HG03469 (cell line): ENCODE measurements around the gene NOXA1.

ENCODE experiments used
- ATAC-seq: cut with Tn5 transposase; IDR thresholded peaks from one replicate; pipeline ENCODE4 v1.9.1; 2021; ENCODE audit warnings: mild to moderate bottlenecking, moderate library complexity, moderate number of reproducible peaks; ENCODE audit not compliant: unreplicated experiment

Gene NOXA1

DNA sequence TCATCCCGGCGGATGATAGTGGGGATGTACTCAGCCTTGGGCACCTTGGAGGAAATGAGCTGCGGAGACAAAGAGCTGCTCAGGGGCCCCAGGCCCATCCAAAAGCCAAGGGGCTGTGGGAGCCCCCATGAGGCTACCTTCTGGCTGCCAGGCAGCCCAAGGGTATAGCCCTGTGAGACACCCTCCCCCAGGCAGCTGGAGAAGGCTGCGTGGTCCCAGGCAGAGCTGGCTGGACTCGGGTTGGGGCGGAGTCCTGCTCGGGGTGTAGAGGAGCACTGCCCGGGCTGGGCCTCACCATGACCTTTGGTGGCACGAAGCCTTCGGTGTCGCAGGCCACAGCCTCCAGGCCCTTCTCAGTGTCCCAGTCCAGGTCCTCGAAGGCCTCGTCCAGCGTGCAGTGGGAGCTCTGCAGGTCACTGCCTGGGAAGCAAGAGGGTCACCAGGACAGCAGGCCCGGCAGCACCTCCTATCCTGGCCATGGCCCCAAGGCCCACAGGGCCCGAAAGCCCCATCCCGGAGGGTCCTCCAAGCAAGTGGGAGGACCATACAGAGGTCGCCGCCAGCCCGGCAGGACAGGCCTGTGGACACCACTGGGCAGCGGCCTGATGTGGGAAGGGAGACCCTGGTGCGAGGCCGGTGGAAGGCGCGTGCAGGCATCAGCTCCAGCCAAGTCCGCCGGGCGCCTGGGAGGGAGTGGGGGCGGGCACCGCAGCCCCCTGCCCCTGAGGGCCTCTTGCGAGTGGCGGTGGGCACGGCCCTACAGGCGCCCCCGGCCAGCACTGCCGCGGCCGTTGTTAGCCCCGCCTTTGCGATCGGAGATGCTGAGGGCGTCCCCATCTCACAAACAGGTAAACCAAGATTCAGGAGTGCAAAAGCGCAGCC lies 29.8 kb downstream of the NOXA1 start:
- no peak for ATAC-seq

DNA sequence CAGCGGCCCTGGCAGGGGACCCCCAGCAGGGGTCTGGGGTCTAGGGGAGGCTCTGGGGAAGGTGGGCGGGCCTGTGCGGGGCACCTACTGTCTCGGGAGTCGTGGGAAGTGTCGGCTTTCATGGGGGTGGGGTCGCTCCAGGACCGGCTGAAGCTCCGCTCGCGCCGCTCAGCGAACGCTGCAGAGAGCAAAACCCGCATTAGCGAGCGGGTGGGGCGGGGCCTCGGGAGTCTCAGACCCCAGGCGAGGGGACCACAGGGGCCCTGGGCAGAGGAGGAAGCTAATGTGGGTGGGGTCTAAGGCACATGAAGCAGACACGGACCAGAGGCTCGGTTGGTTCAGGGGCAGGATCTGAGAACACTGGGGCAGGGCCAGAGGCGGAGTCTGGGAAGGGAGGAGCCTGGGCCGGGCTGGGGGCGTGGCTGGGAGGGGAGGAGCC lies 30.5 kb downstream of the NOXA1 start:
- ATAC-seq, result no peak

DNA sequence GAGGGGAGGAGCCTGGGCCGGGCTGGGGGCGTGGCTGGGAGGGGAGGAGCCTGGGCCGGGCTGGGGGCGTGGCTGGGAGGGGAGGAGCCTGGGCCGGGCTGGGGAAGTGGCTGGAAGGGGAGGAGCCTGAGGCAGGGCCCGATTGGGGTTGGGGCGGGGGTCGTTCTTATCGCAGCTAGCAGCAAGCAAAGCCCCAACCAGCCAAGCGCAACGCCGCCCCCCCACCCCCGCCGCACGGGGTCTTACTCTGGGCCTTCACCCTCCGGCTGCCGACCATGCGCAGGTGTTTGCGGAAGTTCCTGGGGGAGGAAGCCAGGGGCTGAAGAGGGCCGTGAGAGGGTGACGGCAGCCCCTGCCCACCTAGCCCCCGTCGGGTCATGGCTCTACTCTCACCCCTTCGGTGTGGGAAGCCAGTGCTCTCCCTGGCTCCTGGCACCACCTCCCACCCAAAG lies 31.0 kb downstream of the NOXA1 start:
- ATAC-seq, result no peak

DNA sequence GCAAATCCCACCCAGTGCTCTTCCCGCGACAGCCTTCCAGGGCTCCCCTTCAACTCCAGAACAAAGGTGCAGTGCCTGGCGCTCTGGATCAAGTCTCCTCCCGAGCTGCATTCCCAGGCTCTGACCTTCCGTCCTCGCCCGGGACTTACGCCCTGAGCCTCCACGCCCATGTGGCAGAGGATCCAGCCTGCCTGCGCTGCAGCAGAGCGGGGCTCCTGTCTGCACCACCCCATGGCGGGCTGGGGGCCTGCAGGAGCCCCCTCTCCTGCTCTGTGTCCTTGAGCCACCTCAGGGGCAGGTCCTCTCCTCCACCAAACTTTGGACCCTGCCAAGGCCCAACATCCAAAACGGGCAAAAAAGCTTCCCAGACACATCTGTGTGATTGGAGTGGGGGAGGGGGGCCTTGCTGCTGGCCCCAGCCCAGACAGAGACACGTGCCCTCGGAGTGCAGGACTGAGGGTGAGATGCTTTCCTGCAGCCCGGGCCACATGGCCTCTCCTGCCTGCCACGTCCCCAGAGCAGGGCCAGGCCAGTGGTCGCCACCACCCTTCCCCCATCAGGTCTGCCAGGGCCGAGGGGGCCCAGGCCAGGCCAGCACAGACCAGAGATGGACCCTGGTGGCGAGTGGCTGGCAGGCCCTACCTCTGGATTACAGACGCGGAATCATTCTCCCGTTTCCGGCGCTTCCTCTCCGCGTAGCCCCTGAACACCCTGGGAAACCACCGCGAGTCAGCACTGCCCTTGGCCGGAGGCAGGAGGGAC lies 31.6 kb downstream of the NOXA1 start:
- no peak for ATAC-seq

DNA sequence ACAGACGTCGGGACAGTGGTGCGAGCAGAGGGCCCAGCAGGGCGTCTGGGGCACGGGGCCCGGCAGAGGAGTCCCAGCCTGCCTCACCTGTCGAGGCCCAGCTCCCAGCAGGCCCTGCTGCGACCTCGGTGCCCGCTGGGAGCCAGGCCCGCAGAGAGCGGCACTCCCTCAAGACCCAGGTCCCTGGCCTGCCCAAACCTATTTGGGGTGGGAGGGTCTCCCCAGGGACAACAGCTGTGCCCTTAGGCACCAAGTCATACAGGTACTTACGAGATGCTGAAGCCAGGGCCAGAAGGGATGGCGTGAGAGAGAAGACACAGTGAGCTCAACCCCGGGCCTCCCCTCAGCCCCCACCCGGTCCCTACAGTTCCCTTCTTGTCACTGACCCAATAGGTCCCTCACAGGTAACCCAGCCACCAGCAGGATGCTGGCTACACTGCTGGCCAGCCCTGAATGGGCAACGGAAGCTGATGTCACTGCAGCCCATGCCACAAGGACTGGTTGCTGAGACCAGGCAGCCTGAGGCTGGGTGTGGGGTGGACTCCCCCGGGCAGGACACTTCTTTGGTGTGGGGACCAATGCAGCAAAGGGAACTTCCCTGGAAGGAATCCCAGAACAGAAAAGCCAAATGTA lies 32.3 kb downstream of the NOXA1 start:
- ATAC-seq, result no peak

DNA sequence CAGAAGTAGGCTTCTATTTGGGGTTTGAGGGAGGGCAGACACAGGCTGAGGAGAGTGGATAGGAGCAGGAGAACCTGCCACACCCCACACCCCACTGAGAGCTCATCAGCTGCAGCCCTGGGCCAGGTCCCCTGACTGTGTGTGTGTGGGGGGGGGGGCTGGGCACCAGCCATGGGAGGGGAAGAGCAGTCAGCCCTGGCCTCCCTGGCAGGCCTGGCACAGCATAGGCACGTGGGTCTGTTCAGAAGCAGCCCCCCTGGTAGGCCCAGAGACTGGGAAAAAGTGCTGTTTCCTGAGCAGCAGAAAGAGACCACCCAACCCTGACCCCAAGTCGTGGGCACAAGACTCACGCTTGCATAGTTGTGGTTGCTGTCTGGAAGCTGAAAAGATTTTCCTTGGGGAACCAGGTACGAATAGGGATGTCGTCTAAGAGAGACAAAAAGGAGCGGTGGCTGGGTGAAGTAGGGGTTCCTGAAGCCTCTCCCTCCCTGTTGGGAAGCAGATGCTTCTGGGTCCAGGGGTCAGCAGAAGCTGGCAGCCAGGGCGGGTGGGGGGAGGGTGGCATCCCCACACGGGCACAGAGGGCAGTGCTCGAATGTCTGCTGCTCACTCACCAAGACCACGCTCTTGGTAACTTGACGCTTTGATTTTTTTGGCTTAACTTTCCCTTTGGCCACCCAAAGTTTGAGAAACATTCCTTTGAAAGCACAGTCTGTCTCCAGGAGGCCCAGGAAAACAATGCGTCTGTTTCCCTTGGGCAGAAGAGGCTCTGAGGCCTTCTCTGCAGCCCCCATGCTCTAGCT lies 33.1 kb downstream of the NOXA1 start:
- ATAC-seq, result no peak

DNA sequence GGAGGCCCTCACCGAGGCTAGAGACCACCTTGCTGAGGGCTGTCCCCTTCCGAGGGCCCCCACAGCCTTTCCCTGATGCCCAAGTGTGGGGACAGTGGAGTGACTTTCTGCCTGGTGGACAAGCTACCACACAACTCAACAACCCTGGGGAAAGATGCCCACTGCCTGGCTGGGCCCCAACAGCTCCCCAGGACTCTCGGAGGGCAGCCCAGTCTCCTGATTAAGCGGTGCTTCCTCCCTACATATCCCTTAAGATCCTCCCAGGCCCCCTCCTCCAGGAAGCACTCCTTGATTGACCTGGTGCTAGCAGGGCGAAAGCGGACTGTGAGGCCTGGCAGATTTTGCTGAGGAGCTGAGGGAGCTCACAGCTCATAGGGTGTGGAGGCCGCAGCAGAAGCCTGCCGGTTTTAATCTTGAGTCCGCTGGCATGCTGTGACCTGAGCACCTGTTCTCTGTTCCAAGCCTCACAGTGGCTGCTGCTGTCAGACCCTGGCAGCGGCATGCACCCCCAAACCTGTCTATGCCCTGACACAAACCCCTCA lies 33.7 kb downstream of the NOXA1 start:
- ATAC-seq, result no peak

DNA sequence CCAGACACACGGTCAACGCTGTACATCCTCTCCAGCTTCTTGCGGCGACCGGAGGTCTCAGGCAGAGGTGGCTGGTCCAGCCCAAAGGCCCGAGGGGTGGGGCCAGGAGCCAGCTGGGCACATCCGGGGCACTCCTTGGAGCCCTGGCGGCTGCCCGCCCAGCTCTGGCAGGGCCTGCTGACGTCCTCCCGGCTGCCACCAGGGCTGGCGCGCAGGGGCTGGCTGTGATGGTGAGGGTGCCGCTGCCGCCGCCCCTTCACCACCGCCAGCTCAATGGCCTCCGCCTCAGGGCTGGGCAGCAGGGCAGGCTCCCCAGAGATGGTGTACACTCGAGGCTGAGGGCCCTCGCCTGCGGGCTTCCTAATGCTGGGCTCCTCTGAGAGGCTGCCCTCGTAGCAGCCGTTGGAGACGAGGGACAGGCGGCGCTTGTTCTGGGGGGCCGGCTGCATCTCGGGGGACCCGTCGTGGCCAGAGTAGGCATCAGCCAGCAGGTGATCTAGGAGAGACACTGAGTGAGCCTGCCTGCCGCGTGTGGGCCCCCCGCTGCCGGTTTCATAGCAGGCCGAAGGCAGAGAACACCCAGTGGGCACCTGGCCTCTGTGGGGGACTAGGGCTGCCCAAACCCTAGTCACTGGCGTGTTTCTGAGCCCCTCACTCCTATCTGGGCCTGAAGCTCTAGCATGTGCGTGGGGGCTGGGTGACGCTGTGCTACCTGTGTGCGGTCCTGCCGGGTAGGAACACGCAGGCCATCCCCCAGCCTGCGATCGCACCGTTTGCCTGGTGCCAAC lies 34.4 kb downstream of the NOXA1 start:
- ATAC-seq, result no peak

DNA sequence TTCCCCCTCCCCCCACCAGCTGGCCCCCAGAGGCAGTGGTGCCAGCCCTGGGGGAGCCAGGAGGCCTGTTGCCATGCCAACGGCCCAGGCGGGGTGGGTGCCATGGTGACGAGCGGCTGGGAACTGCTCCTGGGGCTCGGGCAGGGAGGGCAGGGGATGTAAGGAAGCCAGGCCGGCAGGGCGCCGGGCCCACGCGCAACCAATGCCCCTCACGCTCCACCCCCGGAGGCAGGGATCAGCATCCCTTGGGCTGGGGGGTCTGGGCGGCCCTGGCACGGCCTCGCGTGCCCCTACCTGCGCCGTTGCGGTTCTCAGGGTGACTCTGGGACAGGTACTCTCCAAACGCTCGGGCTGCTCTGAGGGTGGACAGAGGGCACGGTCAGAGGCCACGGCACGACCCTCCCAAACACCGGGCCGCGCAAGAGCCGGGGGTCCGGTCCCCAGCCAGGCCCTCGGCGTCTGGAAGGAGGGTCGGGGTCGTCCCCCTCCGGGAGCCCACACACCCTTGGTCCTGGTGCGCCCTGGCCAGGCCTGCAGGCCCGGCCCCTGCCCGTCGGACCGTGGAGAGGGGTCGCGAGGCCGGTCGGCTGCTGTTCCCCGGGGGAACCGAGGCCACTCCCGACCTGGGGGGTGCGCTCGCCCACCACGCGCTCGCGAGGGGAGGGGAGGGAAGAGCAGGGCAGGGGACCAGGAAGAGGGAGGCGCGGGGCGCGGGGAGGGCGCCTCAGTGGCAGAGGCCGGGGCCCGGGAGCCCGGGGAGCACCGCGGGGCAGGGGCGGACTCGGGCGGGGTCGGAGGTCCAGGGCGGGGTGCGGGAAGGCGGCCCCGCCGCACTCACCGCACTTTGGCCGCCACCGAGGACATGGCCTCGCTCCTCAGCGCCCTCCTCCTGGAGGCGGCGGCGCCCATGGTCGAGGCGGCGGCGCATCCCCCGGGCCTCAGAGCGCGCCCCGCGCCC lies 35.3 kb downstream of the NOXA1 start:
- ATAC-seq, result peak; percentile 3

DNA sequence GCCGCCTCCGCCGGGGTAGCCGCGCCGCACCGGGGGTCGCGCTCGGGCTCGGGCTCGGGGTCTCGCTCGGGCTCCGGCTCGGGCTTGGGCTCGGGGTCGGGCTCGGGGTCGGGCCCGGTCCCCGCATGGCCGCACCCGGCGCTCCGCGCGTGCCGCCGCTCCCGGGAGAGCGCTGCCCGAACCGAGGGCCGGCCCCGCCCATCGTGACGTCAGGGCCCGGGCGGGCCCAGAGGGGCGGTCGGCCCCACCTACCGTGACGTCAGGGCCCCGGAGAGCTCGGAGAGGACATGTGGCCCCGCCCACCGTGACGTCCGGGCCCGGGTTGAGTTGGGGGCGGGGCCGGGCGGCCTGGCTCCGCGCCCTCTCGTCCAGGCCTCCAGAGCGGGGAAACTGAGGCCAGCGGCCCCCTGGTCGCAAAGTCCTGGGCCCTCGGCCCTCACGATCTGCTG lies 36.0 kb downstream of the NOXA1 start, which contains the start of gene NSMF:
TSS of gene NSMF (minus strand) at position 183 of the 449 bp plus-strand sequence. CDS start 232 bp downstream, outside the sequence.
- ATAC-seq, result peak; percentile 43

DNA sequence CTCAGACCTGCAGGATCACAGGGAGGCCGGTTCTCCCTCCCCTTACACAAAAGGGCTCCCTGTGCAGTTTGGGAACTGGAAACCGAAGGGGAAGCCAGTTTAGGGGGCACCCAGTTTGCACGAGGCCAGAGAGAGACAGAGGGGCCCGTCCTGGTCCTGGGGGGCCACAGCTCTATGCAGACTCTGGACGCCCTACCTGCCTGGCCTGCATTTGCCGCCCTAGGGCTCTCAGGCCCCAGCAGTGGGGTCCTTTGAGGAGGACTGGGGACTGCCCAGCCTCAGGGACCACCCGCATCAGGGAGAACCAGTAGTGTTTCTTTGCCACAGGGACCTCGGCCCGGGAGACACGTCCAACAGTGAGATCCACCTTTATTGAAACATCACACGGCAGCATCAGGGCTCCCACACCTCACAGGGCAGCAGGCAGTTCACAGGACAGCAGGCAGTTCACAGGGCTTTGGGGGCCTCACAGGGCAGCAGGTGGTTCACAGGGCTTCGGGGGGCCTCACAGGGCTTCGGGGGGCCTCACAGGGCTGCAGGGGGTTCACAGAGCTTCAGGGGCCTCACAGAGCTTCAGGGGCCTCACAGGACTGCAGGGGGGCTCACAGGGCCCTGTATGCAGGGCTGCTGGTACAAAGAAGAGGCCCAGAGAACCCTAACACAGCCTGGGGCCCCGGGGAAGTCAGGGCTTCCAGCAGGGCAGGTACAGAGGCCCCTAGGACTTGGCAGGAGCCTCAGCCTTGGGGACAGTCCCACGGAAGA lies 36.6 kb downstream of the NOXA1 start:
- ATAC-seq, result no peak

DNA sequence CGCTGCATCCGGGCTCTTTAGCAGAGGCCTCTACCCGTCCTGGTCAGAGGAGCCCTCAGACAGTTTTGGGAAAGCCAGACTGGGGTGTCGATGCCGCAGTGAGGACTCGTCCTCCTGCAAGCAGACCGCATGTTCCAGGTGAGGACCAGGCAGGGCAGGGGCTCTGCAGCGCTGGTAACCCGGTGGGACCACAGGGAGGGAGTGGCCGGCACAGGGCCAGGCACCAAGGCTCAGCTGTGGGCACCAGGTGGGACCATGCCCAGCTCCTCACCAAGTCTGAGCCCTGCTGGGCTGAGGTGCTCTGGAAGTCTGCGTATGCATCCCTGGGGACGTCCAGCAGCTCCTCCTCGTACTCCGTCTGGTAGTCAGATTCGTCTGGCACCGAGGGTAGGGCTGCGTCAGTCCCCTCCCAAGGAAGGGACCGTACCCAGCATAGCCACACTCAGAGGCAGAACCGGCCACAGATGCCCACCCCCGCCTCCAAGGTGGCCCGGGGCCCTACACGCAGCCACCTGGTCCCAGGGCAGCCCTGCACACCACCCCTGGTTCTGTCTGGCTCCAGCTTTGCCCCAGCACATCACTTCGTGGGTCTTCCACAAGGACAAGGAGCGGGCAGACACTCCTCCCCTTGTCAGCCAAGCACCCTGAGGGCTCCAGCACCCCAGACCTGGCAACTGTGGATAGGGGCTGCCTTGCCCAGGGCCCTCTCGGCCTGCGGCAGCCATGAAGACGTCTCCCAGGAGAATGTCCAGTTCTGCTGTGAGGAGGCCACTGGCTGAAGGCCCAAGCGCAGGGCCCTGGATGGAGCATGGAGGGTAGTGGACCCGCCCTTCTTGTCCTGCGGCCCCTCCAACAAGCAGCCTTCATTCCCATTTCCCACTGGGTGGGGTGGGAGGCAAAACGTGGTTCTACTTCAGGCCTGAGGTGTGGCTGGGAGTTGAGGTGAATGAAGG lies 37.4 kb downstream of the NOXA1 start:
- no peak for ATAC-seq

DNA sequence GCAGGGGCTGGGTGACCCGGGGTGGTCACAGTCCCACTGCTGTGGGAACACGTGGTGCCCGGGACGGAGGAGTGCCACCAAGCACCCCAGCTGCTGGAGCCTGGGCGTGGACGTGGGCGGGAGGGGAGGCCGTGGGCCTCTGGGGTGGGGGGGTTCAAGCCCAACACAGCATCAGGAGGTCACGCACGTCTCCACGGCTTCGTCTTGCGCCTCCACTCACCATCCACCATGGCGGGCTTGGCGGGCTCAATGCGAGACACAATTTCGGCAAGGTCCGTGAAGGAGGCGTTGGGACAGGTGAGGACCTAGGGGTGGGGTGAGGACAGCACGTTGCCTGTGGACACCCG lies 38.1 kb downstream of the NOXA1 start:
- no peak for ATAC-seq

DNA sequence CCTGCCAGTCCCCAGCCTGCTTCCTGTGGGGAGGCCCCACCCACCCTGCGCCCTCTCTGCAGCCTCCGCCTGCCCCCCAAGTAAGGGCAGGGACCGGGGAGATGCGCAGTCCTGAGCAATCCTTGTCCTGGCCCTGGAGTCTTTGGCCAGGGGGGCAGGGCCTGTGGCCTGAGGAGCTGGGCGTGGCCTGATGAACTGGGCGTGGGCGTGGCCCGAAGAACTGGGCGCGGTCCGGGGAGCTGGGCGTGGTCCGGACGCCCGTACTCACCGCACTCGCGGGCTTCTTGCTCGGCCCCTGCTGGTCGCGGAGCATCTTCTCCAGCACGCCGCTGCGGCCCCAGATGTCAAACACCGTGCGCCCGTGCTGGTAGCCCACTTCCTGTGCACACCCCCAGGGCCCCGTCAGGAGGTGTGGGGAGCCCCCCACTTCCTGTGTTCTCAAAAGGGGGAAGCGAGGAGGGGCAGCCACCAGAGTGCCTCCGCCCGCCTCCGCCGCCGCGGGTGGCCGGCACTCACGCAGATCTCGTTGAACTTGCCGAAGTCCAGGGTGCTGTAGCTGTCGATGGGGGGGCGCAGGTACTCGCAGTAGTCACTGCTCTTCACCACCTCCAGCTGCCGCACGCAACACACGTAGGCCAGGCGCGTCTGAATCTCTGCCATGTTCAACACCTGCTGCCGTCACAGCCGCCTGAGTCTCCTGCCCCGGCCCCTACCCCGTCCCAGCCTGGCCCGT lies 38.6 kb downstream of the NOXA1 start:
- ATAC-seq, result no peak

DNA sequence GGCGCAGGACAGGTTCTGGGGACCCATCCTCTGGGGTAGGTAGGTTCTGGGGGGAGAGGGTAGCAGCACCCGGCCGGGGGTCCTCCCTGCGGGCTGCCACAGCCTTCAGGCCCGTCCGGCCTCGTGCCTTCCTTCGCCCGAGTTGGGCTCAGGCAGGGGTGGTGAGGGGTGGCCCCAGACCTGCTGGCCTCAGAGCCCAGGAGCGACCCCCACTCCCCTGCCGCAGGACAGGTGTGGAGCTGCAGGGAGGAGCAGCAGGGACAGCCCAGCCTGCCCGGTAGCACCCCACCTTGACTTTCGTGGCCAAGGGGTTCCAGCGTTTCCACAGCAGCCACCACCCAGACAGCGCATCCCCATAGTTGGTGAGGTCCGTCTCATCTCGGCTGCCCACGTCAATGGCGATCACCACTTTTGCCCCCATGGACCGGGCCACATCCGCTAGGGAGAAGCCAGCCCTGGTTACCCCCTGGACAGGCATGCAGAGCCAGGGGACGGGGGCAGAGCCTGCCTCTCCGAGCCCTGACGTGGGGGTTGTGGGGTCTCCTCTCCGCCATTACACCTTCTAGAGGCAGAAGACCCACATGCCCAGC lies 39.3 kb downstream of the NOXA1 start:
- ATAC-seq, result no peak
